GM13976 (cell line): ENCODE measurements around the gene TBL1Y.
A peak's percentile ranks its signal among the peaks of the same experiment; 100 is the strongest.
"Not testable (repeated sequence)": the region's sequence is repeated elsewhere in the genome, so short reads cannot be mapped to it uniquely, and the experiment has no call there.

Experiments
- DNase-seq: peaks from one replicate; pipeline ENCODE4 v3.0.0; 2012; ENCODE audit warnings: low spot score
- CTCF ChIP-seq: IDR thresholded peaks from 2 replicates; pipeline ENCODE4 v1.5.1; 2012; ENCODE audit warnings: borderline replicate concordance, mild to moderate bottlenecking; ENCODE audit not compliant: insufficient read depth; ENCODE audit errors: extremely low read depth, missing control alignments, control extremely low read depth
- in situ Hi-C: fragments of 300-500 bp; cut with MboI; formaldehyde crosslinking; loops from one replicate; pipeline ENCODE4 v1.12.0; 2022; ENCODE audit warnings: low sequenced_read_pairs, mixed read lengths, inconsistent platforms; ENCODE audit not compliant: unreplicated experiment

The TBL1Y gene

DNA sequence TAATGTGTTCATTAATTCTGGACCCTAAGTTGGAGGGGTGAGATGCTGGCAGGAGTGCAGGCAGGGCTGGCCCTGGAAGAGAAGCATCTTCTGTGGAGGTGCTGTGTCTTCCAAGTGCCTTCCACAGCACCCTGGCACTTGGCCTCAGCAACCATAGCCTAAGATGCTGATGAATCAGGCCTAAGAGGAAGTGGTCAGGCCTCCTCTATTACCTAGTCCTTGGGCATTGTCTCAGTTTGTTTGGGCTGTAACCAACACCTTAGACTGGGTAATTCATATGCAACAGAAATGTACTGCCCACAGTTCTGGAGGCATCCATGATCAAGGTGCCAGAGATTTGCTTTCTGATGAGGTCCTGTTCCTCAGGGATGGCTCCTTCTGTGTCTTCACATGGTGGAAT is 128.5 kb downstream of the TBL1Y start:
- TF ChIP-seq CTCF: no peak
- in situ Hi-C loops: no loop called here
- no peak for DNase-seq

DNA sequence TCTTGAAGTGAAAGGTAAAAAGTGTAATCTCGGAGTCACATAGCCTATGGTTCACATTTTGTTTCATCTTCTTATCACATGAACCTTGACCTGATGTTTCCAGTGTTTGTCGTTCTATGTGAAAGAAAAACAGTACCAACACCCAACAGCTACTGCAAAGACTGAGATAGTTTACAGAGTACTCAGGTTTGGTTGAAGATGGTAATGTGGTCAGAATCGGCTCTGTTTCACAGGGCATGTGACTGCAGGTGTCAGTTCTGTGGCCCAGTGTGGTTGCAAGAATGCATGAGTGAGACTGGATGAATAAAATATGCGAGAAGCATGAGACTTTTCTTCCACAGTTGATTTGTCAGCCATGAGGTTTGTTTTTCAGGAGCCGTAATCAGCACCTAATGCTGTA is 130.2 kb downstream of the TBL1Y start:
- TF ChIP-seq CTCF: no peak
- in situ Hi-C loops: no loop called here

DNA sequence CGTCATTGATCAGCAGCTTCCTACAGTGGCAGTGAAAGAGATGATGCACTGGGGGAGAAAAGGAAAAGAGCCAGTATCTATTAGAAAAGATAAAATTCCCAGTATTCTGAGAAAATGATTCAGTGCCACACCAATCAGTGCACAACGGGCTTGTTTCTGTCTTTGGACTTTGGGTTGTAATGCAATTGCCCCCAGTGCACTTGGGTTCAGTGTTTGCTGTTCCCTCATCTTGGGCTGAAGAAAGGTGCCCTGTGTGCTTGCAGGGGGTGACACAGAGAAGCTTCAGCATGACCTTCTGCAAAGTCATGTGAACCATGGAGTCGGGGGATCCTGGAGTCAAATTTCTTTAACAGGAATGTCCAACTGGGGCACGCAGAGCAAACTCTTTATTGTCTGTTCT is 131.5 kb downstream of the TBL1Y start:
- in situ Hi-C loops: no loop called here
- no peak for TF ChIP-seq CTCF
- no peak for DNase-seq

More for the DNA sequence above, 130.2 kb downstream of the TBL1Y start:
- no peak for DNase-seq

GRCh38 chrY:7052461-7052860 is 142.0 kb downstream of the TBL1Y start:
- in situ Hi-C loops, DNase-seq: not testable (repeated sequence)

- in situ Hi-C loops: no loop called here
- no peak for TF ChIP-seq CTCF
- DNase-seq: no peak
Measured at GRCh38 chrY:7056886-7057285, 146.4 kb downstream of the TBL1Y start.

GRCh38 chrY:7078725-7079124 is 168.2 kb downstream of the TBL1Y start:
- DNase-seq: no peak
- in situ Hi-C loops: no loop called here
- TF ChIP-seq CTCF: no peak

GRCh38 chrY:7080548-7080947 is 170.1 kb downstream of the TBL1Y start:
- in situ Hi-C loops: not testable (repeated sequence)

DNA sequence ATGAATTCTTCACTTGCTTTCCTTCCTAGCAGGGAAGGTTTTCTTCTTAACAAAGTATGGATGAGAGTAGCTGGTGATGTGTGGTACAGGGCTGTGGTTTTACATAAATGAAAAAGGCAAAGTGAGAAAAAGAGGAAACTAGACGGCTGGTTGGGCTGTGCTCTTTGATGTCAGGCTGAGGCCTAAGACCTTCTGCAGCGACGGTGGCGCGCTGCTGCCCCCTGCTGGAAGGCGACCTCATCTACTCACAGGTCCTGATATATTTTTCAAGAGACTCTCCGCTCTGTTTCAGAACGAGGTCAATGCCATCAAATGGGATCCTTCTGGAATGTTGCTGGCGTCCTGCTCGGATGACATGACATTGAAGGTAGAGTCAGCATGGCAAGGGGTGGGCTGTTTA is 175.1 kb downstream of the TBL1Y start:
- in situ Hi-C loops: no loop called here
- peak; percentile 20 for DNase-seq
- TF ChIP-seq CTCF: no peak

More at GRCh38 chrY:7080548-7080947, 170.1 kb downstream of the TBL1Y start:
- not testable (repeated sequence) for DNase-seq
